NCI-H226 (cell line): ENCODE measurements around the gene R3HDM4.
A peak's percentile ranks its signal among the peaks of the same experiment; 100 is the strongest.
"Not testable (repeated sequence)": the region's sequence is repeated elsewhere in the genome, so short reads cannot be mapped to it uniquely, and the experiment has no call there.

Experiments used
- DNase-seq: peaks from one replicate; pipeline ENCODE4 v3.0.0-alpha.2; 2015

Gene R3HDM4

GRCh38 chr19:853614-854220 lies 59.3 kb downstream of the R3HDM4 start:
- DNase-seq = not testable (repeated sequence)

DNA sequence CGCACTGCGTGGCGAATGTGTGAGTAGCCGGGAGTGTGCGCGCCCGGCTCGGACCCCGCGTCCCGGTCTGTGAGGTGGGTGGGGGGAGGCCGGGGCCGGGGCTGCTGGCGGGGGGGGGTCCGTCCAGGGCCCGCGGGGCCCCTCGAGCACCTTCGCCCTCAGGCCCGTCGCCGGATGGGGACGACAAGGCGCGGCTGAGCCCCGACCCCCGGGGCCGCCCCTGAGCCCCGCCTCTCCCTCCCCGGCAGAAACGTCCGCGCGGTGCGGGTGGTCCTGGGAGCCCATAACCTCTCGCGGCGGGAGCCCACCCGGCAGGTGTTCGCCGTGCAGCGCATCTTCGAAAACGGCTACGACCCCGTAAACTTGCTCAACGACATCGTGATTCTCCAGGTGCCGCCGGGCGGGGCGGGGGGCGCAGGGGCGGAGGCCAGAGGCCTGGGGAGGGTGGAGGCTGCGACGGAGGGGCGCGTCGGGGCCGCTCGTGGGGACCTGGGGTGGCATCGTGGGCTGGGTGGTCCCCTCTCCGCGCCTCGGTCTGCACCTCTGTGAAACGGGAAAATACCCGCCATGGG lies 59.9 kb downstream of the R3HDM4 start:
- no peak for DNase-seq

- DNase-seq = no peak
Observed at GRCh38 chr19:852136-853013, 60.6 kb downstream of the R3HDM4 start, which contains the start of gene ELANE. Gene ELANE (plus strand): TSS chr19:852303. CDS start chr19:852329, 26 bp downstream.

DNA sequence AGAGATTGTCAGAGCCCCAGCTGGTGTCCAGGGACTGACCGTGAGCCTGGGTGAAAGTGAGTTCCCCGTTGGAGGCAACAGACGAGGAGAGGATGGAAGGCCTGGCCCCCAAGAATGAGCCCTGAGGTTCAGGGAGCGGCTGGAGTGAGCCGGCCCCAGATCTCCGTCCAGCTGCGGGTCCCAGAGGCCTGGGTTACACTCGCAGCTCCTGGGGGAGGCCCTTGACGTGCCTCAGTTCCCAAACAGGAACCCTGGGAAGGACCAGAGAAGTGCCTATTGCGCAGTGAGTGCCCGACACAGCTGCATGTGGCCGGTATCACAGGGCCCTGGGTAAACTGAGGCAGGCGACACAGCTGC lies 62.1 kb downstream of the R3HDM4 start:
- no peak for DNase-seq

DNA sequence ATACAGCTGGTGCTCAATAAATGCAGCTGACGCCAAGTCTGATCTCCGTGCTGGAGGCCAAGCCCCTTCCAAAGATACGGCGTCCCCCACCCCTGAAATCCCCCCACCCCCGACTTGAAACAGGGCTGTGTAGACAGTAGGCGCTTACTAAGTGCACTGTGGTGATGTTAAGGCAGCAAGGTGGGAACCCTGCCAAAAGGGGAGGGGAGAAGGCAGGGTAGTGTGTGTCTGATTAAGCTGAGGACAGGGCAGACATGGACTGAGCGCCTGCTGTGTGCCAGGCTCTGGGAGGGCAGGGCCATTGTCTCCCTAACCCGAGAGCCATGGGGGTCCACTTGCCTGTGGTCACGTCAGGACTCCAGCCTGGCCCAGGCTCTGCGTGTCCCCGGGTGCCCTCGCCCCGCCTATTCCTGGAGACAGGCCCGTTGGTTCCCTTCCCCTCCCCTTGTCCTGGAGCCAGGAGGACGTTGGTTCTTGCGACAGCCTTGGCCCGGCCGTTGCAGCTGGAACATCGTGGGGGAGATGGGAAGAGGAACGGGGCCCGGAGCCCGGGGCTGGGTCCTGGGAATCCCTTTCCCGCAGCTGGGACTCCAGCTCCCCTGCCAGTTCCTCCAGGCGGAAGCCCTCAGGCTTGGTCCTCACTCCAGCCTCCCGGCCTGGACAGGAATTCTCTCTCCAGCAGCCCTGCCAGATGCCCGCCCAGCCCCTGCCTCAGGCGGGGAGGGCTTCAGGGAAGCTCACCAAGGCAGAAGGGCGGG lies 62.6 kb downstream of the R3HDM4 start:
- peak; percentile 73 for DNase-seq

GRCh38 chr19:849195-849594 lies 63.8 kb downstream of the R3HDM4 start:
- not testable (repeated sequence) for DNase-seq

GRCh38 chr19:848386-848921 lies 64.6 kb downstream of the R3HDM4 start:
- no peak for DNase-seq
